ENCODE measurements around the gene CFAP73.

The CFAP73 gene

DNA sequence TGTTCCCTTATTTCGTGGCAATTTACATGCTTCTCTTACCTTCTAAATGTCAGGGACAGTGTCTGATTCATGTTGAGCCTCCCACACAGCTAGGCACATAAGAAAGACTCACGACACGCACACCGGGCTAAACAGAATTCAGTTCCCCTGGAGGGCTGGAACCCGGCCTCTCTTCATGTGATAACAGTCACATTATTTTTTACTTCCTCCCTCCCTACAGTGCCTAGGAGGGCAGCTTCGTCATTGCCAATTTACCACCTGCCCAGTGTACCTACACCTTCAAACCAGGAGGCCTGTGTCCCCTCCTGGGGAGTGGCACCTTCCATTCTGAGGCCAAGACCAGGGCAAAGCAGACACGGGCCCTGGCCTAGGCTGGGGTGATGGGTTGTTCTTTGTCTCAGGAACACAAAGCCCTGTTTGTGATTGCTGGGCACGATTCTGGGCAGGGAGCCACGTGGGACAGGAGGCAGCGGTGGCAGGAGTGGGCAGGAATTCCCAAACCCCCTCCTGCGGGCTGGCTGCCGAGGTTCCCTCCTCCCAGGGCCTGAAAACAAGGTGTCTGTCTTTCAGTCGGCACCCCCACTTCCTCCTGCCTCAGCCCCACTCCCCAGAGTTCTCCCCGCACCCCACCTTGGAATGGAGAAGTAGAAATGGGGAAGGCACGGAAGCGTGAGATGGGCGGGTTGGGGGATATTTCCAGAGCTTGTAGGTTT lies 7.2 kb upstream of the CFAP73 start:
- DNase-seq (ENCODE audit: low read depth), result no peak

DNA sequence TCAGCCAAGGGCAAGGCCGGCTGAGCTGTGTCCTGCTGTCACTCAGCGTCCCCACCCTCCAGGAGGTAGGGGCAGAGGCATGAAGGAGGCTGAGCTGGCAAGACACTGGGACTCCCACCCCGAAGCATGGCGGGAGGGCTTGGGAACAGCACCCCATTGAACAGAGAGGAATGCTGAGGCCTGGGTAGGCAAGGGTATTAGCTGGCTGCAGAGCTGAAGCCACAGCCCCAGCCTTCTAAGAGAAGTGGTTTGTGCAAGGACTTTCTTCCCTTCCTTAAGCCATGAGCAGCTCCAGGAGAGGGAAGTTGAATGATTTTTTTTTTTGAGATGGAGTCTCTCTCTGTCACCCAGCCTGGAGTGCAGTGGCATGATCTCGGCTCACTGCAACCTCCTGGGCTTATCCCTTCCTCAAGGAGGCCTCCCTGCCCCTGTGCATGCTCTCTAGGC lies 6.6 kb upstream of the CFAP73 start:
- DNase-seq (ENCODE audit: low read depth), result no peak

DNA sequence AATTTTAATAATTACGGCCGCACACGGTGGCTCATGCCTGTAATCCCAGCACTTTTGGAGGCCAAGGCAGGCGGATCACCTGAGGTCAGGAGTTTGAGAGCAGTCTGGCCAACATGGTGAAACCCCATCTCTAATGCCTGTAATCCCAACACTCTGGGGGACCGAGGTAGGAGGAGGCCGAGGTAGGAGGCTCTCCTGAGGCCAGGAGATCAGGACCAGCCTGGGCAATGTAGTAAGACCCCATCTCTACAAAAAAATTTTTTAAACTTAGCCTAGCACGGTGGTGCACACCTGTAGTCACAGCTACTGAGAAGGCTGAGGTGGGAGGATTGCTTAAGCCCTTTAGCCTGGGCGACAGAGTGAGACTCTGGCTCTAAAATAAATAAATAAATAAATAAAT lies 5.6 kb upstream of the CFAP73 start:
- no peak for DNase-seq (ENCODE audit: low read depth)

DNA sequence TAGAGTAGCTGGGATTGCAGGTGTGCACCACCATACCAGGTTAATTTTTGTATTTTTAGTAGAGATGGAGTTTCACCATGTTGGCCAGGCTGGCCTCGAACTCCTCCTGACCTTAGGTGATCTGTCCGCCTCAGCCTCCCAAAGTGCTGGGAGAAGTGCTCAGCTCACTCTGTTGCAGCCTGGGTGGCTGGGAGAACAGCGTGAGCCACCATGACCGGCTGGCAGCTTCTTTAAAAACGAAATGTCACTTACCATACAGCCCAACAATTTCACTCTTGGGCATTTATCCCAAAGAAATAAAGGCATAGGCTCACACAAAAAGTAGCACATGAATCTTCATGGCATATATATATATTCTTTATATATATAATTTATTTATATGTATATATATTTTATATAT lies 4.7 kb upstream of the CFAP73 start:
- no peak for DNase-seq (ENCODE audit: low read depth)

DNA sequence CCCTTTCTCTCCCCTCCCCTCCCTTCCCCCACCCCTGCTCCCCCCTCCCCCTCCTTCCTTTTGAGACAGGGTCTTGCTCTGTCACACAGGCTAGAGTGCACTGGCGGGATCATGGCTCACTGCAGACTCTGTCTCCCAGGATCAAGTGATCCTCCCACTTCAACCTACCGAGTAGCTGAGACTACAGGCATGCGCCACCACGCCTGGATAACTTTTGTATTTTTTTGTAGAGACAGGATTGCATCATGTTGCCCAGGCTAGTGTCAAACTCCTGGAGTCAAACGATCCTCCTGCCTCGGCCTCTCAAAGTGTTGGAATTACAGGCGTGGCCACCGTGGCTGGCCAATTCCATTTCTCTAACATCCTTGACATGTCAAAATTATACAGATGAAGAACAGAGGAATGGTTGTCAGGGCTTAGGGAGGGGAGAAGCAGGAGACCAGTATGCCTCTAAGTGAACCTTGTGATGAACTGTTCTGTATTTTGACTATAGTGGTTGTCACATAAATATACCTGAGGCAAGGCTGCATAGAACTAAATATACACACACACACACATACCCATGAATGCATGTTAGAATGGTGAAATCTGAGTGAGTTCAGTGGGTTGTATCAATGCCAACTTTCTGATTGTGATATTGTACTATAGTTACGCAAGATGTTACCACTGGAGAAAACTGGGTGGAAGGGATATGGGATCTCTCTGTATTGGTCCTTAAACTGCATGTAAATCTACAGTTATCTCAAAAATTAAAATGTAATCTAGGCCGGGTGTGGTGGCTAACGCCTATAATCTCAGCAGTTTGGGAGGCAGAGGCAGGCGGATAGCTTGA lies 3.6 kb upstream of the CFAP73 start:
- DNase-seq (ENCODE audit: low read depth), result no peak

DNA sequence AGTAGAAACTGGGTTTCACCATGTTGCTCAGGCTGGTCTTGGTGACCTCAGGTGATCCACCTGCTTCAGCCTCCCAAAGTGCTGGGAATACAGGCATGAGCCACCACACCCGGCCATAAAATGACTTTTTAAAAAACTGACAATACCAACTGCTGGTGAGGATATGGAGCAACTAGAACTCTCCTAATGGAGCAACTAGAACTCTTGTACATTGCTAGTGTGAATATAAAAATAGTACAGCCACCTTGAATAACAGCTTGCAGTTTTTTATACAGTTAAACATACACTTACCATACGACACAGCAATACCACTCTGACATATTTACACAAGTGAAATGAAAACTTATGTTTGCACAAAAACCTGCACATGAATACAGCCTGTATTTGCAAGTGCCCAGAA lies 2.5 kb upstream of the CFAP73 start:
- no peak for DNase-seq (ENCODE audit: low read depth)

DNA sequence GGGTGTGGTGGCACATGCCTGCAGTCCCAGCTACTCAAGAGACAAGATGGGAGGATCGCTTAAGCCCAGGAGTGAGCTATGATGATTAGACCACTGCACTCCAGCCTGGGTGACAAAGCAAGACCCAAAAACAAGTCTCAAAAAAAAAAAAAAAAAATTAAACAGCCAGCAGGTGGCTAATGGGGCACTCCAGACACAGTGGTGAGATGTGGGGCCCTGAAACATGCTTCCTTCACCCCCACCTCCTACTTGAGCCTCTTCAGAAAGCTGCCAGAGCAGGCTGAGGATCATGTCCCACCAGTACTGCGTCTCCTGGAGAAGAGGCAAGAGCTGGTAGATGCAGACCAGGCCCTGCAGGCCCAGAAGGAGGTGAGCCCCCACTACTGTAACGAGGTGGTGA lies 2.1 kb downstream of the CFAP73 start:
- no peak for DNase-seq (ENCODE audit: low read depth)

DNA sequence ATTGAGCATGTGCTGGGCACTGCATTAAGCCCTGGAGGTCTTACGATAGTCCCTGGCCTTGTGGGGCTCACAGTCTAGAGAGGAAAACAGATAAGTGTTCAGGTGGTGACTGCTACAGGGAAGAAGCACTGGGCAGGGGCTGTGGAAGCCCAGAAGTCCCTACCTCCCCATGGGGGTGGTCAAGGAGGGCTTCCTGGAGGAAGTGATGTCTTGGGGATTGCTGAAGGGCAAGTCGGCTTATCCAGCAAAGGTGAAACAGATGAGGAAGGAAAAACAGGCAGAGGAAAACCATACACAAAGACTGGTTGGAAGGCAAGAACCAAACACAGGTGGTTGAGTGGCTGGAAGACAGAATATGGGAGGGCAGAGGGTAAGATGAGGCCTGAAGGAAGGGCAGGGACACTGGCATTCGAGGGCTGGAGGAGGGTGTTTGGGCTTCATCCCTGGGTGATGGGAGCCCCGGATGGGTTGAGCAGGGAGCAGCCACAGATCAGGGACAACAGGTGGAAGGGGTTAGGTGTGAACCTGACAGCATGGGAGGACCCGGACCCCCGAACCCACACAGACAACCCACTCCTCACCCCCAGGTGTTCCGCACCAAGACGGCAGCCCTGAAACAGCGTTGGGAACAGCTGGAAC lies 2.8 kb downstream of the CFAP73 start:
- no peak for DNase-seq (ENCODE audit: low read depth)

DNA sequence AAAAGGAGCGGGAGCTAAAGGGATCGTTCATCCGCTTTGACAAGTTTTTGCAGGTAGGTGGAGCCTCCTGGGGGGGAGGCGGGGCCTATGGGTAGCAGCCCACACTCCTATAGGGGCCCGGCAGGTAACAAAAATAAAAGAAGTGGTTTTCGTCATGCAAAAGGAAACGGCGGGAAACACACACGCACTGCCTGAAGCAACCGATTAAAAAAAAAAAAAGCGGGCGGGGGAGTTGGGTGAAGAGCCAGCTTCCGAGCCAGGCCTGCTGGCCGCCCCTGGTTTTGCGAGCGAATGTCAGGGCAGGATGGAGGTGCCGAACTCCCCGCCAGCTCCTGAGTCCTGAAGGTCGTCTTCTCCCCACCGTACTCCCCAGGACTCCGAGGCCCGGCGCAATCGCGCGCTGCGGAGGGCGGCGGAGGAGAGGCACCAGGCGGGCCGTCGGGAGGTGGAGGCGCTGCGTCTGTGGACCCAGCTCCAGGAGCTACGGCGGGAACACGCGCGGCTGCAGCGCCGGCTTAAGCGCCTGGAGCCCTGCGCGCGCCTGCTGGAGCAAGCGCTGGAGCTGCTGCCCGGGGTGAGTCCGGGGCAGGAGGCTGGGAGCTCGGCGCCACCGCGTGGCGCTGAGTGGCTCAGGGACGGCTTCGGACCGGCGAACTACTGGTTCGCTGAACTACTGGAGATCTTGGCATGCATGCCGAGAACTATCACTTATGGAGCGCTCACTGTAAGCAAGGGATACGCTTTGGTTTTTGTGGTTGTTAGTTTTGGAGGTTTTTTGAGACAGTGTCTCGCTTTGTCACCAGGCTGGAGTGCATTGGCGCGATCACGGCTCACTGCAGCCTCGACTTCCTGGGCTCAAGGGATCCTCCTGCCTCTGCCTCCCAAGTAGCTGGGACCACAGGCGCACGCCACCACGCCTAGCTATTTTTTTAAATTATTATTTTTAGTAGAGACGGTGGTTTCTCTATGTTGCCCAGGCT lies 3.6 kb downstream of the CFAP73 start:
- peak; percentile 62 for DNase-seq (ENCODE audit: low read depth)

DNA sequence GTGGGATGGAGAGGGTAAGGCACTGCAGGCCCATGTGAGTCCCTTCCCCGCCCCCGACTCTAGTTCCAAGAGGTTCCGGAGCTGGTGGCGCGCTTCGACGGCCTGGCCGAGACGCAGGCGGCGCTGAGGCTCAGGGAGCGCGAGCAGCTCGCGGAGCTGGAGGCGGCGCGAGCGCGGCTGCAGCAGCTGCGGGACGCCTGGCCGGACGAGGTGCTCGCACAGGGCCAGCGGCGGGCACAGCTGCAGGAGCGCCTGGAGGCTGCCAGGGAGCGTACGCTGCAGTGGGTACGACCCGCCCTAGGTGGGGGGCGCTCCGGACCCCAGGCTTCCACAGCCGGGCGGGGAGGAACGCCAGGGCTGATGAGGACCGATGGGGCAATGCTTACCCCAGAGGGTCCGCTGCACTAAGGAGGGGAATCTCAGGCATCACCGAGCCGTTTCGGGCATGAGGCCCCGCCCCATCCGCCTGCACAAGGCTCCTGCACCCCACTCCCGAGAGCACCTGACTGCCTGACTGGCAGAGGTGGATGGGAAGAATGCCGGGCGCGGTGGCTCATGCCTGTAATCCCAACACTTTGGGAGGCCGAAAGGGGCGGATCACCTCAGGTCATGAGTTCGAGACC lies 4.9 kb downstream of the CFAP73 start:
- no peak for DNase-seq (ENCODE audit: low read depth)

DNA sequence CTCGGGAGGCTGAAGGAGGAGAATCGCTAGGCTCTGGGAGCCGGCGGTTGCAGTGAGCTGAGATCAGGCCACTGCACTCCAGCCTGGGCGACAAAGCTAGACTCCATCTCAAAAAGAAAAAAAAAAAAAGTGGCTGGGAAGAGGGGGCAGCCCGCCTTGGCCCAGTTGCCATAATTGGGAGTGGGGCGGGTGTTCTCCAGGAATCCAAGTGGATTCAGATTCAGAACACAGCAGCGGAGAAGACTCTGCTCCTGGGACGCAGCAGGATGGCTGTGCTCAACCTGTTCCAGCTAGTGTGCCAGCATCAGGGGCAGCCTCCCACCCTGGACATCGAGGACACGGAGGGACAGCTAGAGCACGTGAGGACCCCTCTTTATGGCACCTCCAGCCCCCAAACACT lies 5.5 kb downstream of the CFAP73 start:
- no peak for DNase-seq (ENCODE audit: low read depth)

DNA sequence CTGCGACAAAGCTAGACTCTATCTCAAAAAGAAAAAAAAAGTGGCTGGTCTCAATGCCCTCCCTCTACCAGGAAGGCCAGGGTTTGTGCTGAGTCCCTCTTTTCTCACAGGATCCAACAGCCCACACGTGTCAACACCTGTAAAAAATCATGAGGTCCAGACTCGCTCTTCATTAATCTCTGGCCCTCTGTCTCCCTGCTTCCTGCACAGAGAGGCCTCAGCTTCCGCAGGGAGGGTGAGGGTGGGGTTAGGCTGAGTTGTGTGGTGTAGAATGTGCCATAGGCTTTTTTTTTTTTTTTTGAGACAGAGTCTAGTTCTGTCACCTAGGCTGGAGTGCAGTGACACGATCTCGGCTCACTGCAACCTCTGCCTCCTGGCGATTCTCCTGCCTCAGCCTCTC lies 6.1 kb downstream of the CFAP73 start:
- DNase-seq (ENCODE audit: low read depth), result no peak

DNA sequence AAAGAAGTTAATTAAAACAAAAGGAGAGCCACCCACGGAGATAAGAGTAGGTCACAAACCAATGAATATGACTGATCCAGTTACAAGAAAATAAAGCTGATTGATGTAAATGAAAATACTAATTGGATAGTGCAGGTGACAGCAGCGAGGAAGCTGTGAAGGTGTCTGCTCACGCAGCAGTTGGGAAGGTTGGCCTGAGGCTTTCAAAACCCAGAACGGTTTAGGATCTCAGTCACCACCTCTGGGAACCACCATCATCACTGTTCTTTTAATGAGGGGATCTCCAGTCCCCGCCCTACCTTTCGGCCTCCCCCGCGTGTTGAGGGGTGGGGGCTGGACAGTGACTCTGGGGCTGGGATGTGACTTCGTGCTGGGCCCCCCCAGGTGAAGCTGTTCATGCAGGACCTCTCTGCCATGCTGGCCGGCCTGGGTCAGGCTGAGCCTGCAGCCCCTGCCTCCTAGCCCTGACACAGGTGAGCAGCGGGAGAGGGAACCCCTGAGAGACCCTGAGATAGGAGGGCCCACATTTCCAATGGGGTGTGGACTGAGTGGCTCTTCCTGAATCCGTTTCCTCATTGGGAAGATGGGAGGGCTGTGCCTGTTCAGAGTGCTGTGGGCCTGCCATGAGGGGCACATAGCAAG lies 7.8 kb downstream of the CFAP73 start:
- DNase-seq (ENCODE audit: low read depth), result no peak

DNA sequence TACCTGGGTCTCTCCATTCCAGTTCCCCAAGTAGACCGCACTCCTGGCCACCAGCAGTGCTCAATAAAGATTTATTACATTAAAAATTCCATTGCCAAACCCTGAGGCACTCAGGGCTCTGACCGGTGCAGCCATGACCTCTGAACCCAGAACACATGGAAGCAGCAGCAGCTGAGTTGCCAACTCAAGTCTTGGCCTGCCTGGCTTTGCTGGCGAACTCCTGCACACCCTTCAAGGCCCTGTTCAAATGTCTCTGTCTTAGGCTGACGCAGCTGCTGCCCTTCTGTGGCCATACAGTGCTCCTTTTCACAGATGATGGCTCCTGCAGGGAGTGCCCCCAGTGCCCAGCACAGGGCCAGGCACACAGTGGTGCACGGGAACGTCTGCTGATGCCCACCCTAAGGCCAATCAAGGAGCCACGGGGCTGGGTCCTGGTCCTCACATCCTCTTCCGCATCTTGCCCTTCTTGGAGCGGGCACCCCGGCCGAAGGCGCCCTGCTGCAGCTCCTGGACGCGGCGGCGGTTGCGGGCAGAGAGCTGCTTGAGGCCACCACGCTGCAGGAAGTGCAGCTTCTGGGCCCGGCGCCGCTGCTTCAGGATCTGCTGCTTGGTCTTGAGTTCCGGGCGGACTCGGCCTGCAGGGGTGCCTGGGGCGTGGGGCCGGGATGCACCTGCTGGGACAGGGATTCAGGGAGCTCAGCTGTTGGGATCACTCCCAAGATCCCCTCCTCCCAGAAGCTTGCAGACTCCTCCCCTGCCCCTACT lies 9.1 kb downstream of the CFAP73 start:
- no peak for DNase-seq (ENCODE audit: low read depth)

DNA sequence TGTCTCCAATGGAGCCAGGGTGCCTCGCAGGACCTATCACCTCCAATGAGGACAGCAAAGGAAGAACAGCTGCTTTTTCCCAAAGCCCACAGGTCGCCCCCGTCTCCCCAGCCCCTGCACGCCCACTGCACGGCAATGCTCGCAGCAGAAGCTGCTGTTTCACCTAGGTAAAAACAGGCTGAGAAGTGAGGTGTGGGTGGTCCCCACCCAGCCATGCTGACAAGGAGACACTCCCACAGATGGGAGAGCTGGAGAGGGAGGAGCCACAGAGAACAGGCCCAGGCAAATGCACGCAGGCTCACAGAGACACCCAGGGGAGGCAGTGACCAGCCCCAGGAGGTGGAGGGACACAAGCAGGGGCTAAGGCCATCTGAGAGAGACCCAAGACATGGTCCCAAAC lies 10.4 kb downstream of the CFAP73 start:
- DNase-seq (ENCODE audit: low read depth), result no peak

DNA sequence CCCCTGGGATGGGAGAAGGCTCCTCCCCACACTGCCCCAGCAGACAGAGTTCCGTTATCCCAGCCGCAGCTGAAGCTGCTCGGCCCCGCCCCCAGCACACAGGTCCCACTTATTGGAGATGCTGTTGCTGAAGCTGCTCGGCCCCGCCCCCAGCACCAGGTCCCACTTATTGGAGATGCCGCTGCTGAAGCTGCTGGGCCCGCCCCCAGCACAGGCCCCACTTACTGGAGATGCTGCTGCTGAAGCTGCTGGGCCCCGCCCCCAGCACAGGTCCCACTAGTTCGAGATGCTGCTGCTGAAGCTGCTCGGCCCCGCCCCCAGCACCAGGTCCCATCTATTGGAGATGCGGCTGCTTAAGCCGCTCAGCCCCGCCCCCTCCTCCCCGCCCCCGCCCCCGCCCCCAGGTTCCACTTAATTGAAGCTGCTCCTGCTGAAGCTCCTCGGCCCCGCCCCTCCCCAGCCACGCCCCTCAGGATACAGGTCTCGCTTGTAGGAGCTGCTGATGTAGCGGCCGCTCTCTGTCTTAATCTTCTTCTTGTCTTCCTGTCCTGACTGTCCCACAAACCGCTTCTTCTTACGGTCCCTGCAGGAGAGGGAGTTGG lies 12.0 kb downstream of the CFAP73 start:
- DNase-seq (ENCODE audit: low read depth), result no peak

DNA sequence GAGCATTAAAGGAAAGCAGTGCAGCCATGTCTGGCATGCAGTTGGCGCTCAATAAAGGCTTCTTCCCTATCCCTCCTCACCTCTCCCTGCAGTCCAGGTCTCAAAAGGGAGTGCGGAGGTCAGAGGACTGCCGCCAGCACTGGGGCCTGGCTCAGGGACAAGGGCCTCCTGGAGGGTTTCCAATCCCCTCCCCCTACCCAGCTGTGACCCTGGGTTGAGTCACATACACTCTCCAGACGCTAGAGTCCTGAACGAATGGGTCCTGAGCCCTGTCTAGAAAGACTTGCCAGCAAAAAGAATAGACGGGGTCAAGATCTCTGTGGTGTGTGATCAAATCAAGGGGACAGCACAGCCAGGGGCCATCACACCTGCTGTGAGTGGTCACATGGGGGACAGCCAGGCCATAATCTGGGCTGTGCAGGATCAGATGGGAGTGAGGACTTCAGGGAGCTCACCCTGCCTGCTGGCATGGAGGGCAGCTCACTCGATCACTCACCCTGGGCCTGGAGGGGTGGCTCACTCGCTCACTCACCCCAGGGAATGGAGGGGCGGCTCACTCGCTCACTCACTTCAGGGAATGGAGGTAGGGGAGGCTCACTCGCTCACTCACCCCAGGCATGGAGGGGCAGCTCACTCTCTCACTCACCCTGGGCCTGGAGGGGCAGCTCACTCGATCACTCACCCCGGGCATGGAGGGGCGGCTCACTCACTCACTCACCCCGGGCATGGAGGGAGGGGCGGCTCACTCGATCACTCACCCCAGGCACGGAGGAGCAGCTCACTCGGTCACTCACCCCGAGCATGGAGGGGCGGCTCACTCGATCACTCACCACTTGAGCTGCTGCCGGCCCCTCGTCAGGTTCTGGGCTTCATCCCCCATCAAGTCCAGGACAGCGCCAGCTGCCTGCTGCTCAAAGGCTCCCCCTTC lies 12.8 kb downstream of the CFAP73 start:
- no peak for DNase-seq (ENCODE audit: low read depth)

DNA sequence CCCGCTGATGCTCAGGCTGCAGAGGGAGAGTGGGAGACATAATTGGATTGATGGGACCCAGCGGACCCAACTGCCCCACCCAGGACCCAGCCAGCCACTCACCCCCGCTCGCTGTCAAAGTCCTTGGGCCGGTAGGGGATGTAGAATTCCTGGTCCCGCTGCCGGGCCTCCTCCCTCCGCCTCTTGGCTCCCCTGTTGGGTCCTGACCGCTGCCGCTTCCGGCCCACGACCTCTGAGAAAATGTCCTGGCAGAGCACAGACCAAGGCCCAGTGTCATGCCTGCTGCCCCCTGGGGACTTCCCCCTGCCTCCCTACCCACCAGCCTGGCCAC lies 13.5 kb downstream of the CFAP73 start:
- DNase-seq (ENCODE audit: low read depth), result no peak

DNA sequence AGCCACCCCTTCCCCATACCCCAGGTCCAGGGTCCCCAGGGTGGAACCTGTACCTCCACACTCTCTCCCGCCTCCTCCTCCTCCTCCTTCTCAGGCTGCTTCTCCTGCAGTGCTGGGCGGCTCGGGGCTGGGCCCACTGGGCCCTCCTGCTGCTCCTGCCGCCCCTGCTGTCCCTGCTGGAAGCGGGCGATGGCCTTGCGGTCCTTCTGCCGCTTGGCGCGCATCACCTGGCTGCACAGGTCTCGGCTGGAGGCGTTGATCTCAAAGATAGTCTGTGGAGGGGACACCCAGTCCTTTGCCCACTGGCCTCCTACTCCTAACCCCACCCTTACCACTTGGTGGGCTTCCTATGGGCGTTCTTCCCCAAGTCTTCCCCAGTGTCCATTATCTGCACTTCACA lies 14.5 kb downstream of the CFAP73 start:
- DNase-seq (ENCODE audit: low read depth), result no peak
